Renal cortical epithelial cell (primary cell): ENCODE data around the gene HOXB7. TPM values are rescaled to one million over a fixed set of nuclear protein-coding genes. Genes with fewer than 3 reads are reported as not detected.

Experiments used
- DNase-seq: peaks from one replicate; pipeline ENCODE4 v3.0.0-alpha.2; 2011; ENCODE audit warnings: low read depth
- total RNA-seq: library from RNA; depleted of rRNA; stranded (reverse); fragments of >200 nt; gene quantifications from 2 replicates; pipeline ENCODE4 v1.2.3, GENCODE V29; 2014

HOXB7 gene
- total RNA-seq, result 23.2 and 24.0 TPM in 2 replicates

DNA sequence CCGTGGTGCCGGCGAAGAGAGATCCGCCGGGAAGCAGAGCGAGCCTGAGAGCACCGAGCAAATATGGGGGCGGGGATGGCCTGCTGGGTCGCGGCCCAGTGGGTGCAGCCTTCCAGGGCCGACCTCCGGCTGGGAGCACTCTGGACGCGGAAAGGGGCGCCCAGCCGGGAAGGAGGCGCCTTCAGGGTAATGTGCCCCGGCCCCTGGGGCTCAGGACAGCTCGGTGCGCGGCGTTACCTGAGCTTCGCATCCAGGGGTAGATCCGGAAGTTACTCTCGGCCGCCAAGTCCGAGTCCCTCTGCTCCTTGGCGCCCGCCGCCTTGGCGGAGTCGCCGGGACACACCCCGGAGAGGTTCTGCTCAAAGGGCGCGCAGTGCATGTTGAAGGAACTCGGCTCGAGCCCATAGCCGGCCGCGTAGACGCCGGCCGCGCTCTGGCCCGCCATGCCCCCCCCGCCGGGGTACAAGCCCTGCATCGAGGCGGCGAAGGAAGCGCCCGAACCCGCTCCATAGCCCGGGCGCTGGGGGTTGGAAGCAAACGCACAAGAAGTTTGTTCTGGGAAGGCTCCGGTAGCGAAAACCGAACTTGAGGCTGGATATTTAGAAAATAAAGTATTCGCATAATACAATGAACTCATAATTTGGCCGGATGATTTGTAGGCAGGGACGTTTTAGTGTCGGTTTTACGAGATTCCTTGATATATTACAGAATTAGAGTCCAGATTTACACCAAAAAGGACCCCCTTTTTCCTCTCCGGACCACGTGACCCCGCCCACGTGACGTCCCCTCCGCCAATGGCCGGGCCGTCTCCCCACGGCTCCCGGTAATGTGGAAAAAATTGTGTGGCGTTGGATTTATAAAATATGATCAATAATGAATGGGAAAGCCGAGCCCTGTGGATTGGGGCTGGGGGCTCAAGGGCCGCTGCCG is at the start of gene HOXB7:
TSS of gene HOXB7 (minus strand) at position 736 of the 930 bp plus-strand sequence. CDS start at position 637, 99 bp downstream.
- DNase-seq, result no peak

DNA sequence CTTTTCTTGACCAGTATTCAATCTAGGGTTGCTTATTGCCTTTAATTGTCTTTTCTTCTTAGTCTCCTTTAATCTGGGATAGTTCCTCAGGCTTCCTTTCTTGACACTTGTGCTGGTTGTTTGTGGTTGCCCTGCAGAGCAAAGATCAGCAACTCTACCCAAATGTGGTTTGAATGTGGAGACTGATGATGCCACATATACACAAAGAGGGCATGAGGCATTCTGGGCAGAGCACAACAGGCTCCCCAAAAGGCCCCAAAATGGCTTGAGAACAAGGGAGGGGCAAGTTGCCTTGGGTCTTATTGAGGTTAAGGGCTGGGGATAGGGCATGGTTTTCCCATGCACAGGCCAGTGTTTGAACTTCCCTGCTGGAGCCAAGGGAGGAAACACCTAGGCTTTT is 45.1 kb upstream of the HOXB7 start:
- no peak for DNase-seq

DNA sequence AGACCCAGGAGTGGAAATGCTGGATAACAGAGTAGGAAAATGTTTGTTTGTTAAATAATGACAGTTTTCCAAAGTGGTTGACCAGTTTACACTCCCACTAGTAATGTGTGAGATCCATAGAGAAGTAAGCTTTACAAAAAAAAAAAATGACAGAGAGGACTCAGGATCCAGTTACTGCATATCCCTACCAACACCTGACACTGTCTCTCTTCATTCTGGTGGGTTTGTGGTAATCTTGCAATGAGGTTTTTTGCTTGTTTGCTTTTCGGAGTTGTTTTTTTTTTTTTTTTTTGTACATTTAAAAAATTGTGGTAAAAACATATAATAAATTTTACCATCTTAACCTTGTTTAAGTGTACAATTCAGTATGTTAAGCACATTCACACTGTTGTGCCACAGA is 38.9 kb upstream of the HOXB7 start:
- DNase-seq, result no peak

DNA sequence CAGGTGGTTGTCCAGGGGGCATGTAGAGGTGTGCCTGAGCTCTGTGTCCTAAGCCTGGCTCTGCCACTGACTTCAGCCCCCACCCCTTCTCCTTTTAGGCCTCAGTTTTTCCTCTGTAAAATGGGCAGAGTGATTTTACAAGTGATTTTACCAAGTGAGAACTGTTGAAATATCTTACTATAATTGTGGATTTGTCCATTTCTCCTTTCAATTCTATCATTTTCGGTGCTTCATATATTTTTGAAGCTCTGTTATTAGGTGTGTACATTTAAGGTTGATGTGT is 37.1 kb upstream of the HOXB7 start:
- DNase-seq, result no peak

DNA sequence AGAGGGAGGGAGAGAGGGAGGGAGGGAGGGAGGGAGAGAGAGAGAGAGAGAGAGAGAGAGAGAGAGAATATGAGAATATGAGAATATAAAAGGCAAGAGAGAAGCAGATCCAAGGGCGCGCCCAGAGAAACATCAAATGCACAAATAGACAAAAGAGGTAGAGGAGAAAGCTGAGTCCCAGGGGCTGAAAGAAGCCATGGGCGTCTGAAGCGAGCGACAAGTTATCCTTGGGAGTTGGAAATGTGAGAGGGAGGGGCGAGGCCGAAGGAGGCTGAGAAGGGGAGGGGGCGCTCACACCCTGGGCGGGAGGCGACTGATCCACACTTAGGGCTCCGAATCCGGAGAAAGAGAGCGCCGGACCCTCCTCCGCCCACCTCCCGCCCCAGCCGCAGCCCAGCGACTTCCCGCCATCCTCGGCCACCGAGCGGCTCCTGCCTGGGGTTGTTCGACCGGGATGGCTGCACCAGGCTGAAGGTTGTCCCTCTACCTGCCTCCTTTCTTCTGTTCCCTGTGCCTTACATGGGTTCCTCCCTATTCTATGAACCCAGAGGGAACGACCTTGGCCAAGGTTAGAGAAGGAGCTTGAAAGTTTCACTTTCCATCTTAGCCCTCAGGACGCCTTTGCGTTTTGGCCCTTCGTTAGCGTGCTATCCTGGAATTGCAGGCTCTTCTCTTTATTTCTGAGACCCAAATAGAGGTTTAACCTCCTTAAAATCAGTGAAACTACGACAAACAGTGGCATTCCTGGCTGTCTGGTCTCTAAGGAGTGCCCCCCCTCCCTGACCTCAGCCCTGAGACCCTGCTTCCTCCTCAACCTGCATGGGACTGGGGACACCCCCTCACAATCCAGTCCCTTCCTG is 36.5 kb upstream of the HOXB7 start:
- DNase-seq, result peak; percentile 31

DNA sequence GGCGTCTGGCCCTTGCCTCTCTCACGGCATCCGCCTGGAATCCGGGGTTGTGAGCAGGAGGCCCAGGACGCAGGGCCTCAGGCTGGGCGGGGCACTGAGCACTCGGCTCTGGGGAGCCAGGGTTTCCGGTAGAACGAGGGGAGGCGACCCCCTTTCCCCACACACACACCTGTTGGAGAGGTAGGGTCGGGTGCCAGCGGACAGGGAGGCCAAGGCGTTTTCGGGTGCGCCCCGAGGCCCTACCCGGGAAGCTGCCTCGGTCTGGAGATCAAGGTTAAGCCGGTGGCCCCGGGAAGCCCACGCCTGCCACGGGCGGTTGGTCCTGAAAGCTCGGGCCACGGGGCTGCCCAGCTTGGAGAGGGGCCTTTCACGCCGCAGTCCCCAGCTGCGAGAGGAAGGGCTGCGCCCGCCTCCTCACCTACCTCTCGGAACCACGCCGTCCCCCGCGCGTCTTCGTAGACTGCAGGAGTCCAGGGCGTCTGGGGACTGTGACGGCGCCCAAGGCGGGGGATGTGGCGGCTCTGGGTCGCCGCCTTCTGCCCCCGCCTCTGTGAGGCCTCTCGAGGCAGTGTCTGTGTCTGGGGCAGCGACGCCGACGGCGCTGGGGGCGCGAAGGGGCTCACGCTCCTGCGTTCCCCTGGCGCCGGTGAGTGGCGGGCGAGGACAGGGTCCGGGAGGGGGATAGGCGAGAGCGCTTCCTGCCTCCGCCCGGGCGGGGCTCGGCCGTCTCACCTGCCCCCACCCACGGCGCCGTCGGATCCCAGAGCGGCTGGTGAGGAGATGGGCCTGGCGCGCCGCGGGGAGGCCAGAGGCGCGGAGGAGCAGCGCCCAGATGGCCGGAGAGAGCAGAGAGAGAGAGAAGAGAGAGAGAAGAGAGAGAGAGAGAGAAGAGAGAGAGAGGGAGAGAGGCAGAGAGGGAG is 35.6 kb upstream of the HOXB7 start:
- DNase-seq, result no peak

DNA sequence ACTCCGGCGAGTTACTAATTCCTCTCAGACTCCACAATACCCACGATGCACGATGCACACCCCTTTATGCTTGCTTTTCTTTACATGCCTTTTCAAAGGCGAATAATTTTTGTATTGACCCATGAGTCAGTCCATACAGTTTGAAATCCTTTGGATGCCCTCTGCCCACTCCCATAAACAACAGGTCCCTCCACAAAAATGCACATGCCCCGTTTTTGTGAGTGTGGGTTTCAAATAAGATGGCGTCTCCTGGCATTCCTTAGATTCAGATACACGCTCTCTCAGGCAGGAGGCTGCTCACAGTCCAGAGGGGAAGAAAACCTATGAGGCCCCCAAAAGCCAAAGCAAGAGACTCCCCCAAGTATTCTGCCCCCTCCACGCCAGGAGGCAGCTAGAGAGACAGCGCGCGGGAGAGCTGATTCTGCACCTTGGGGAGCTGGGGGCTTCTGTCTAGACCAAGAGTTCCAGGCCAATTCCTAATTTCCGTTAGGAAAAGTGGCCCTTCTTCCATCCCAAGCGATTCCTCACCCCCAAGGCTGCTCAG is 34.9 kb upstream of the HOXB7 start:
- DNase-seq, result no peak

DNA sequence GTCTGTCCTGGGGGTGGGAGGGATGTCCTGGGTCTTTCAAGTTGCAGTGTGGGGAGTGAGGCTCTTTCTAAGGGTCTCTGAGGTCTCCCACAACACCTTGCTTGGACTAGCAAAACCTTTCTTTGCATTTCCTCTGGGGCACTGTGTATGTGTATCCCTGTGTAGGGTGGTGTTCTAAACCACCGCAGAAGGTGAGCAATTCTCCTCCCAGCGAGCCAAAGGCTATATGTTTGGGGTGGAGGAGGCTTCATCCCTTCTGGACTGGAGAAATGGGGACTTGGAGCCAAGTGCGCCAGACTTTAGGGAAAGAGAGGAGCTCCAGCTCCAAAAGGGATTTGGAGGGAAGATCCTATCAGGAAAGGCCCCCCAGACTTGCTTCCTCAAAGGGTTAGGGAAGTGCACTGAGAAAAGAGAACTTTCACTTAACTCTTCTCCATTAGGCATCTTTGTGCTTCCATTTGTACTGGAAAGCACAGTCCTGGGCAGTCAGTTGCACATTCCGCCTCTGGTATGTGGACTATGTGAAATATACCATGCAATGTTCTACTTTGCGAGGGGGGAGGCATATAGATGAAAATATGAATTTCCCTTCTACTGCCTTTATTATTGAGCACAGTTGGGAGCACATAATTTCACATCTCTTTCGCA is 34.2 kb upstream of the HOXB7 start:
- no peak for DNase-seq

DNA sequence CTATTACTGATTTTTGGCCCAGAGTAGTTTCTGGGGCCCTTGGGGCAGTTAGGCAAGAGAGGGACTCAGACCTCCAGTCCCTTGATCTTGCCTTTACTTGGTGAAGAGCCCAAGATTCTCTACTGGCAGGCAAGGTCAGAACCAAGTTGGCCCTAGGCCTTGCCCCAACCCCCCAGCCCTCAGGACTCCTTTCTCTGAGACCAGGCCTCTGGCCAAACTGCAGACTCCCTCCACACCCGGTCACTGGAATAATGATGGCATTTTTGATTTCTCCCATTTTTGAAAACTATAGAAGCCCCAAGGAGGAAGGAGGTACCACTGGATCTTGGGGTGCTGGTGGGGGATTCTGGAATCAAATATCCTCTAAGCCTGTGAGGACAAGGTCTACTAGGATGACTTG is 33.3 kb upstream of the HOXB7 start:
- no peak for DNase-seq

DNA sequence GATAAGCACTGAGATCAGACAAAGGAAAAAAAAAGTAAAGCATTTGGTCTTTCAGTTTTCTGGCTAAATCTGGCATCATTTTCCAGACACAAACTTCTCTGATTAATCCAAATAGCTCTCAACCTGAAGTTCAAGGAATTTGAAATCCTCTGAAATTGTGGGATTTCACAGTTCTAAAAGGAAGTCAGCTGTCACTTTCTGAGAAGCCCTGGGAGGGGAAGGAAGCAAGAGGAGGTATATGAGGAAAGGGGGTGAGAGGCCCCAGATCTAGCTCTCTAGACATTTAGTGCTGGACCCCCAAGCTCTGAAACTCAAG is 32.8 kb upstream of the HOXB7 start:
- no peak for DNase-seq

DNA sequence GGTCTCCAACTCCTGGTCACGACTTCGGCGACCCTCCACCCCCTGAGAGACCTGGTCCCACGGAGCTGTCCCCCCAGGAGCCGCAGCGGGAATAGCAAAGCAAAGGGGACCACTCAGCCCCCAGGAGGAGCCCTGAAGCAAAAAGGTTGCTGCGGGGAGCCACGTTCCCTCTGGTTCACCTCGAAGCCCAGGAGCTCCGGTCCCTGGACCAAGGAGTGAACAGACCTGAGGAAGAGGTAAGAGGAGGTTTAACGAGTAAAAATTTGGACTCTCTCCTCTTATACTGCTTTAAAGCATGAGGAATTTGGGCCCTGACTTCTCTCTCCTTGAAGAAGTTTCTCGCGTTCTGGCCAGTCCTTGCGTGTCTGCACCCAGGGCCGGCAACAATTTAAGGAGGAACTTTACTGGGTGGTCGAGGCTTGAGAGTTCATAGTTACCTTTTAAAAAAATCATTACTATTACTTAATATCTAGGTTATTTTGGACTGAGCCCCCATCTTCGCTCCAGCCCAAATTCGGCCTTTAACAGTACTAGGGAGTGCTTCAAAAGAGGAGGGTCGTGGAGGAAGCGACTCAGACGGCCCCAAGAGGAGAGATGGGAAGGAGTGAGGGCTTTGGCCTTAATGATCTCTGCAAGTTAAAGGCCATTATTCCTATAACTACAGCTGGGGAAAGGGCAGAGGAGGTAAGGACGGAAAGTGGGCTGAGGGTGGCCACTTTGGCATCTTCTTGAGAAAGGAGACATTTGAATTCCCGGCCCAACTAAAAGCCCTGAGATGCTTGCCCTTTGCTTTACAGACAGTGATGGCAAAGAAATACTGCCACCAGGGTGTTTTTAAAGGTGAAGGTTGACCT is 32.3 kb upstream of the HOXB7 start:
- DNase-seq, result no peak

DNA sequence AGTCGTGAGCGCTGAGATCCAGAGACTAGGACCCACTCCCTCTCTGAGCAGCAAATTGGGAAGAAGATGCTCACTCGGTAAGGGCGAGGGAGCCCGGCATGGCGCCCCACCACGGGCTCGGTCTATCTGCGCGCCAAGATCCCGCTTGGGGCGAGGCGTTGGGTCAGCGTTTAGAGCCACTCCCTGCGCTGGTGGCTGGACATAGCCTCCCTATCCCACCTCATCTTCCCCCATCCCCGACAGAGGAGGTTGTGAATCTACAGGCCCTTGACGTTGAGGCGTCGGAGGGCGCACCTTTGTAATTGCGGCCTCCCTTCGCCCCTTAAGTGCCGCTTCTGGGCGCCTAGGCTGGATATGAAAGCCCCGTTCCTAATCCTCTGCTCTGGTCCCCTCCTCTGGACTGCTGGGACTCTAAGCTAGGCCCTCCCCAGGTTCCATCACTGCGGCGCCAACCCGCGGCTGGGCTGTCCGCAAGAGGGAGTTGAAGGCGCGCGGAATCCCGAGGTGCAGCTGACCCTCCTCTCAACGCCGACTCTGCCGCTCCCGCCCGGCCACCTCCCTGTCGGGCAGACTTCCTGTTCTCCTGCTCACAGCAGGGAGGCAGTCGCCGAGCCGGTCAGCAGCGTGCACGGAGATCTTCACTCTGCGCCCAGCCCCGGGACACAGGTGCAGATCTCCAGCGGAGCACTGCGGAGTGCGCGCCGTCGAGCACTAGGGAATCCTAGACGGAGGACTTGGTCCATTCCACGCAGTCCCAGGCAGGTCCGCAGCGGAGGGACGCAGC is 31.4 kb upstream of the HOXB7 start:
- no peak for DNase-seq

DNA sequence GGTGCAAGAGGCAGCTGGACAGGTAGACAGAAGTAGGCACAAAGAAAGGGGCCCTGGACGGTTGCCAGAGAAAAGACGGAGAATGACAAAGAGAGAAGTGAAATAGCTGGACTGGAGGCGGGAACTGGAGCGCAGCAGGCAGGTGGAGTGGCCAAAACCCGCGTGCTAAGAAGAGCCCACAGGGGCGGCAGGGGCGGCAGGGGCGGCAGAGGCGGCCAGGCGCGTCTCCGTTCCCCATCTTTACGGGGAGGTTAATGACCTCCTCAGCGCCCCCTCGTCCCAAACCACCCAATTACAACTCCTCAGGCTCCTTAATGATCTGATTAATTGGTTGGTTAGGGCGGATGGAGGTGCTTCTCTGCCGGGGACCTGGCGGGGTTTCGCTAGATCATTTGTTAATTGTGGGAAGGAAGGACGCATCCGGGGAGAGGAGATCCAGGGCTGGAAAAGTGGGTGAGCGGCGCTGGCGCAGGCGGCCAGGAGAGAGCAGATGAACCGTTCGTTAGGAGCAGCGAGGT is 30.8 kb upstream of the HOXB7 start:
- DNase-seq, result no peak

DNA sequence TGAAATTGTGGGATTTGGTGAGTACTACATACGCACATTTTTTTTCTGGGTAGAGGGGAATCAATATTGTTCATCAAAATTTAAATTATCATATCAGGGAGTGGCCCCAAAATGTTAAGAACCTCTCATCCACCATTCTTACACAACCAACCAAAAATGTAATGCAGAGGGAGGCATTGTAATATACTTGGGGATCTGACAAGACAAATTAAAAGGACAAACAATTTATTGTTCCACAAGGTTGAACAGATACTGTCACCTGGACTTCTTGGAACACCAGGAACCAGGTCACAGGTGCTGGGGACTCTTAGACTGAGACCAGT is 30.0 kb upstream of the HOXB7 start:
- DNase-seq, result no peak

DNA sequence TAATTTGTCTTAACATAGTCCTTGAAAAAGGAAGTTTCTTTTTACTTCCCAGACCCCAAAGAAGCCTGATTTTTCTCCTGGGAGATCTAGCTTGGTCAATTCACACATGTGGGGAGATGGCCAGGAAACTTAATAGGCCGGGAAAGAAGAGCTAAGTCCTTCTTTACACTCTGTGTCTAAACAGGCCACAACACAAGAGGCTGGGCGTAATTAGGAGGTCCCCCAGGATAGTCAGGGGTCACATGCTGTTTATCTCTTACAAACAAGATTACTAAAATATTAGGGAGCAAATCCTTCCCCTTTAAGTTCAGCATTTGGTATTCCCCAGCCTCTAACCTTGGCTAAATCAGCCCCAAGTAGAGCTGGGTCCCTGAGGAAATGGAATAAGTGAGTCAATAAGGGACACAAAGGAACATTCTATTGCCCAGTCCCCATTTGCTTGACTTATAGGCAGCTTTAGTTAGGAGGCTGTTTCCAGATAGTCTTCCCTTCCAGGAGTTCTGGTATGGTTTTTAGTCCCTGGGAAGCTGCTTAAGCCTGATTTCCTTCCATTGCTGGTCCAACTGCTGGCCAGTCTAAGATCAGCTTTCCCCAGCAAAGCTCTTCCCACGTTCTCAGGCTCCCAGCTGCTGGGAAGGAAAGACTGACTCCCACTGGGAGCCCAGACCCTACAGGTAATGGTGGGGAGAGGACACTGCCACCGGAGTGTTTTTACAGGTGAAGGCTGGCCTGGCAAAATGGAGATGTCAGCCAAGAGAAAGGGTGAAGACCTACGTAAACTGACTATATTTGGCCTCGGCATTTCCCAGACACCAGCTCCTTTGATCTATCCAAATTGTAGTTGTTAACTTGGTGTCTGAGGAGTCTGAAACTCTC is 29.4 kb upstream of the HOXB7 start:
- no peak for DNase-seq

DNA sequence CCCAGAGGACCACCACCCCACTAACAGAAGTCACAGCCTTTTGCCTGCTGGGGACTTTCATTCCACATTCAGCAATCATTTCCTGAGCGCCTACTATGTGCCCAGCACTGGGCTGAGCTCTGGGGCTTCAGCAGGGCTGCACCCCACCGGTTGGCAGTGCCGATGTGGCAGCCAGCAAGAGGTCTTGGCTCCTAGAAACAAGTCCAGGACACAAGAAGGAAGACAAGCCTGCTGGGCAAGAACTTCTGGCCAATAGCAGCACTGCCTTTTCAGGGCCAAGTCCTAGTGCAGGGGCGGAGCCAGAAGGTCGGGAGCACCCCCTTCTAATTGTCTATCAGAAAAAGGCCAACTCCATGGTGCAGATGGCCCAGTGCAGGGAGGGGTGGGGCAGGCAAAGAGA is 28.3 kb upstream of the HOXB7 start:
- DNase-seq, result no peak

DNA sequence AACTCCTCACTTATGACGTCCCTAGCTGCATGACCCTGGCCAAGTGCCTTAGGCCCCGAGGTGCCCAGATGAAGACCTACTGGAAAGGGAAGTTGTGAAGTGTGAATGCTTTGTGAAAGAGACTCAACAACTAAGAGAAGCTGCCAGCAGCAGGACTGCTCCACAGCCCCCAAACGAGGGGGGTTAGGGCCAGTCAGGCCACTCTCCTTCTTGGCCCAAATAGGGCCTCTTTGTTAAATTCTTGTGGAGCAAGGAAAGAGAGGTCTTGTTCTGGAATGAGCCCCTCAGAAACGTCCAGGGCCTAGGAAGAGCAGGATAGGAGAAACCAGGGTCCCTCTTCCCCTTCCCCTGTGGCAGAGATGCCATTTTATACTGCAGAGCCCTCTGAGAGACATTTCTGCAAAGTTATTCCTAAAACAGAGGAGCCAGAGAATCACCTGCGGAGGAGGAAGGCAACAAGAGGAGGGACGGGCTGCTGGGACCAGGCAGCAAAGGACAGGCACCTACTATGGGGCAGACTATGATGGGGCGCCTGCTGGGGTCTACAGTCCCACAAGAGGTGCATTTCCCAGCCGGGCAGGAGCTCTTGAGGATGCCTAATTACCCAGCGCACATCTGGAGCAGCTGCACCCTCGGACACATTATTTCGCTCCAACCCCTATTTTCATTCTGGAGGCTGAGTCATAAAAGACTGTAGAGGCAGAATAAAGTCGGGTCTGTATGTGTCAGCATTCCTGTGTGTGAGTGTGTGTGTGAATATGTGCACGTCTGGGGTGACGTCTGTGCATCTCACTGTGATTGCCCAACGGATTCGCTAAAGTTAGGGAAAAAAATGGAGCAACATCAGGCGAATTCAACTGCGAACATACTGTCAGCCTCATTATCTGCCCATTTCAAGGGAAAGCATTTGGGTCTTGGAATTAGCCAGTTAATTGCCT is 26.8 kb upstream of the HOXB7 start:
- peak; percentile 70 for DNase-seq
